ENCODE results near the gene TMEM258.

Gene TMEM258

DNA sequence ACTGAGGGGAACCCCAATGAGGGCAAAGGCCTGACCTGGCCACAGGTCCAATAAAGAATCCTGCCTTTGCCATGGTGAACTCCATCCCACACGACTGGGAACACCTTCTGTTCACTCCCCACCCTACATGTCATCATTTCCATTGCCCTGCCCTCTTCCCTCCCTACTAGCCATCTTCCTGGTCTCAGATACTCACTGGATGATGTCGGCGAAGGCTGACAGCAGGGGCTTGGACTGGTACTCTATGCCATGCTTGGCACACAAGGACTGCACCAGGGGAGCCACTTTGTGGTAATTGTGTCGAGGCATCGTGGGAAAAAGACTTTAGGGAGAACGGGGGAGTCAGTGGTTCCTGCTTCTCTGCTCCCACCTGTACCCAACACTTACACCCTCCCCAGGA, 10.2 kb upstream of the TMEM258 start:
- TF ChIP-seq TEAD4 (IDR thresholded peaks at IDR 0.05) (no peak), FOXM1 (IDR thresholded peaks at IDR 0.05; ENCODE audit: borderline replicate concordance, low read depth) (no peak), YY1 (IDR thresholded peaks at IDR 0.05; ENCODE audit: low read depth) (no peak)
- TF ChIP-seq, protein P1, sequence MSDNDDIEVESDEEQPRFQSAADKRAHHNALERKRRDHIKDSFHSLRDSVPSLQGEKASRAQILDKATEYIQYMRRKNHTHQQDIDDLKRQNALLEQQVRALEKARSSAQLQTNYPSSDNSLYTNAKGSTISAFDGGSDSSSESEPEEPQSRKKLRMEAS (IDR thresholded peaks at IDR 0.05): no peak
- TF ChIP-seq, protein P2, sequence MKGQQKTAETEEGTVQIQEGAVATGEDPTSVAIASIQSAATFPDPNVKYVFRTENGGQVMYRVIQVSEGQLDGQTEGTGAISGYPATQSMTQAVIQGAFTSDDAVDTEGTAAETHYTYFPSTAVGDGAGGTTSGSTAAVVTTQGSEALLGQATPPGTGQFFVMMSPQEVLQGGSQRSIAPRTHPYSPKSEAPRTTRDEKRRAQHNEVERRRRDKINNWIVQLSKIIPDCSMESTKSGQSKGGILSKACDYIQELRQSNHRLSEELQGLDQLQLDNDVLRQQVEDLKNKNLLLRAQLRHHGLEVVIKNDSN (IDR thresholded peaks at IDR 0.05): no peak
- TF ChIP-seq, protein P3, sequence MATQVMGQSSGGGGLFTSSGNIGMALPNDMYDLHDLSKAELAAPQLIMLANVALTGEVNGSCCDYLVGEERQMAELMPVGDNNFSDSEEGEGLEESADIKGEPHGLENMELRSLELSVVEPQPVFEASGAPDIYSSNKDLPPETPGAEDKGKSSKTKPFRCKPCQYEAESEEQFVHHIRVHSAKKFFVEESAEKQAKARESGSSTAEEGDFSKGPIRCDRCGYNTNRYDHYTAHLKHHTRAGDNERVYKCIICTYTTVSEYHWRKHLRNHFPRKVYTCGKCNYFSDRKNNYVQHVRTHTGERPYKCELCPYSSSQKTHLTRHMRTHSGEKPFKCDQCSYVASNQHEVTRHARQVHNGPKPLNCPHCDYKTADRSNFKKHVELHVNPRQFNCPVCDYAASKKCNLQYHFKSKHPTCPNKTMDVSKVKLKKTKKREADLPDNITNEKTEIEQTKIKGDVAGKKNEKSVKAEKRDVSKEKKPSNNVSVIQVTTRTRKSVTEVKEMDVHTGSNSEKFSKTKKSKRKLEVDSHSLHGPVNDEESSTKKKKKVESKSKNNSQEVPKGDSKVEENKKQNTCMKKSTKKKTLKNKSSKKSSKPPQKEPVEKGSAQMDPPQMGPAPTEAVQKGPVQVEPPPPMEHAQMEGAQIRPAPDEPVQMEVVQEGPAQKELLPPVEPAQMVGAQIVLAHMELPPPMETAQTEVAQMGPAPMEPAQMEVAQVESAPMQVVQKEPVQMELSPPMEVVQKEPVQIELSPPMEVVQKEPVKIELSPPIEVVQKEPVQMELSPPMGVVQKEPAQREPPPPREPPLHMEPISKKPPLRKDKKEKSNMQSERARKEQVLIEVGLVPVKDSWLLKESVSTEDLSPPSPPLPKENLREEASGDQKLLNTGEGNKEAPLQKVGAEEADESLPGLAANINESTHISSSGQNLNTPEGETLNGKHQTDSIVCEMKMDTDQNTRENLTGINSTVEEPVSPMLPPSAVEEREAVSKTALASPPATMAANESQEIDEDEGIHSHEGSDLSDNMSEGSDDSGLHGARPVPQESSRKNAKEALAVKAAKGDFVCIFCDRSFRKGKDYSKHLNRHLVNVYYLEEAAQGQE (IDR thresholded peaks at IDR 0.05; ENCODE audit: low read depth): no peak

DNA sequence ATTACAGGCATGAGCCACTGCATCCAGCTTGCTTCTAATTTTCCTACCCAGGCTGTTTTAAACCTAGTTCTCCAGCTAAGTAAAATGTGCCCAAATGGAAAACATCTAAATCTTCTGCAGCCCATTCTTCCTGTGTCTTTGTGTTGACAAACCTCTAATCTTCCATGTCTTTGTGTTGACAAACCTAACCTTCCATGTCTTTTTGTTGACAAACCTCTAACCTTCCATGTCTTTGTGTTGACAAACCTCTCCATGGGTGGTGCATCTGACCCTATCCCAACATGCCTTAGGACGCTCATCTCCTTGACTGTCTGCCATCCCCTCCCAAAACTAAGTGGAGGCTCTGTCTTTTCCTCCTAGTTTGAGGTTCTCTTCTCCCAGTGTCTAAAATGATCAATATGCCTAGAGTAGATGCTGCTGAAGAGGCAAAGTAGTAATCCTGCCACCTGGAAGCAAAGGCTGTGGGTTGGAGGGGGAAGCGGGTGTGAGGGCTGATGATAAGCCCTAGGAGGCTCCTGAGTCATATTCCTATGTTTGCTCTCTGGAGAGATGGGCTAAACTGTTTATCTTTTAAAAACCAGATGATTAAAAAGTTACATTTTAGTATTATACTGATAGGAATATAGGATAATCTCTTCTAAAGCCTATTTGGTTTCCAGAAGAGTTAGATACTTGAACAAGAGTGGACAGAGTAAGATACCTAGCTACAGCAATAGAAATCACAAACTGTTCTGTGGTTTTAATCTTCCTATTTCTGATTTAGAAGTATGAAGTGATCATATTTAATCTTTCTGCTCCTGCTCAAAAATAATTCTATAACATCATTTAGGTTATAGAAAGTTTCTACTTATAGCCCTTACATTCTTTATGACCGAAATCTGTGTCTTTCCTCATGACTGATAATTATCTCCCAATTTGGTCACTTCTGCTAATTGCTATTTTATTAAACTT, 8.2 kb upstream of the TMEM258 start:
- TF ChIP-seq CREB1 (IDR thresholded peaks at IDR 0.05; ENCODE audit: low read depth): no peak
- no peak for TF ChIP-seq TEAD4 (IDR thresholded peaks at IDR 0.05)
- TF ChIP-seq FOXM1 (IDR thresholded peaks at IDR 0.05; ENCODE audit: borderline replicate concordance, low read depth): no peak
- TF ChIP-seq, protein P2 (IDR thresholded peaks at IDR 0.05): no peak

DNA sequence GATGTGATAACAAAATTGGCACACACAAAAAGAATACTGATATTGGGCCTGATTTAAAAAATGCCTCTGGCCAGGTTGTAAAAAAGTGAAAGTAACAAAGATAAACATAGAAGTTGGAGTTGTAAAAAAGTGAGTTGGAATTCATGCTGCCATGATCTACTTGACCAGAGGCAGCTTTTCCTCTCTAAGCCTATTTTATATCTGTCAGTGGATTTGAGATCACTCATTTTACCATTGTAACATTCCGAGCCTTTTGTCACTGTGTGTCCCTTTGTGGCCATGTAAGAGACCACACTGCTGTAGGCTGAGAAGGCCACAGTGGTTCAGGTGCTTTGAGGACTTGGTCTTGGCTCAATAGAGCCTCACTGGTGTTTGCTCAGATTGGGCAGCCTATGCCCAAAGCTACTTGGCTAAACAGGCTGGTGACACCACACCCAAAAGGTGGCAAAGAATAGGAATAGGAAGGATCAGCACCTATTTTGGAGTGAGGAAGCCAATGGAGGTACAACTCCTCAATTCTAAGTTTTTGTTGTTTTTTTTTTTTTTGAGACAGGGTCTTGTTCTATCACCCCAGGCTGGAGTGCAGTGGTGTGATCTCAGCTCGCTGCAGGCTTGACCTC, 7.4 kb upstream of the TMEM258 start:
- TF ChIP-seq CEBPB (IDR thresholded peaks at IDR 0.05) (no peak), TEAD4 (IDR thresholded peaks at IDR 0.05) (no peak), TCF12 (IDR thresholded peaks at IDR 0.05; ENCODE audit: low read depth) (no peak), YY1 (IDR thresholded peaks at IDR 0.05; ENCODE audit: low read depth) (no peak), EGR1 (IDR thresholded peaks at IDR 0.05) (no peak), RAD21 (IDR thresholded peaks at IDR 0.05; ENCODE audit: low read depth) (no peak), CREB1 (IDR thresholded peaks at IDR 0.05; ENCODE audit: low read depth) (no peak), FOXM1 (IDR thresholded peaks at IDR 0.05; ENCODE audit: borderline replicate concordance, low read depth) (no peak), NFIC (IDR thresholded peaks at IDR 0.05) (no peak), TAF1 (IDR thresholded peaks at IDR 0.05; ENCODE audit: low read depth) (no peak), EP300 (IDR thresholded peaks at IDR 0.05; ENCODE audit: borderline replicate concordance) (no peak), ZBTB7A (IDR thresholded peaks at IDR 0.05; ENCODE audit: low read depth) (no peak)
- TF ChIP-seq, protein P3 (IDR thresholded peaks at IDR 0.05; ENCODE audit: low read depth): no peak
- TF ChIP-seq, protein P1 (IDR thresholded peaks at IDR 0.05): no peak
- TF ChIP-seq, protein P2 (IDR thresholded peaks at IDR 0.05): no peak

DNA sequence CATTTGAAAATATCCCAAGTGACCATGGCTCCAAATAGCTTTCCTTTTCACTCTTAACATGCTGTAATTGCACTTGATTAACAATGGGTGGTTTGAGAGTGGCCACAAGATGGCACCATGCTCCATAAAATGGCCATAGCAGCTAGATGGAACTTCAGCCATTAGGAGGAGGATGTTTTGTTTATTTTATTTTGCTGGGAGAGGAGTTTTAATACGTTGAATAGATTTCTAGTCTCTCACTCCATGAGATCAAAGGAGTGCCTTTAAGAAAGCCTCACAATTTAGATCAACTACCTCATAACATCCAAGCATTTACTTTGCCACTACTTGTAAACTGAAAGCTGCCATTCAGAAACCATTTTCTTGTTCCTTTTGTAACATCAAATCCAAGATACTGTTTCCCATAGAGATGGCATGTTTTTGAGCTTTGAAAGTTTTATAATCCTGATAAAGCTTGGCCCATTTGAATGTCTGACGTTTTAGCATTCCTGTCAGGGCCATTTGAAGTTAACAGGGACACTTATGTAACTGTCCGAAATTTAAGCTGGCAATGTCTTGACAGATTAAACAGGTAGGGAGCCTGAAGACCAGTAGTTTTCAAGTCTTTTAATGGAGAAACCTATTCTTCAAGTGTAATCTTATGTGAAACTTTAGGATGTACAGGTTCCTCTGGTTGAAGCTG, 5.0 kb upstream of the TMEM258 start:
- TF ChIP-seq RAD21 (IDR thresholded peaks at IDR 0.05; ENCODE audit: low read depth) (peak; percentile 72), TCF12 (IDR thresholded peaks at IDR 0.05; ENCODE audit: low read depth) (no peak), ZBTB7A (IDR thresholded peaks at IDR 0.05; ENCODE audit: low read depth) (no peak), FOXM1 (IDR thresholded peaks at IDR 0.05; ENCODE audit: borderline replicate concordance, low read depth) (no peak), NFIC (IDR thresholded peaks at IDR 0.05) (no peak), TAF1 (IDR thresholded peaks at IDR 0.05; ENCODE audit: low read depth) (no peak), CEBPB (IDR thresholded peaks at IDR 0.05) (no peak), YY1 (IDR thresholded peaks at IDR 0.05; ENCODE audit: low read depth) (peak; percentile 59; the same call in 1 of the 2 replicates)
- TF ChIP-seq, protein P1 (IDR thresholded peaks at IDR 0.05): no peak
- TF ChIP-seq, protein P3 (IDR thresholded peaks at IDR 0.05; ENCODE audit: low read depth): no peak

All from Ishikawa (cell line).